Measurements from ENCODE around the gene DLX1. TPM values are rescaled to one million over a fixed set of nuclear protein-coding genes. Genes with fewer than 3 reads are reported as not detected.

The DLX1 gene
- total RNA-seq (1 to 10 TPM in 1 of 9 donors, under 1 TPM in 3, not detected in 5; 0.11 to 1.3 (median 0.40) TPM), polyA plus RNA-seq (1 to 10 TPM in 1 of 3 donors, under 1 TPM in 2; 0.47 to 1.4 (median 0.64) TPM)
- long read RNA-seq, donor 1: 0 reads
- long read RNA-seq, donor 2: 0 reads
- long read RNA-seq, donor 3, partial matches to known transcripts: 0 of 1 reads
- long read RNA-seq, donor 3, other reads (novel, unspliced or antisense): 0 of 1 reads
- long read RNA-seq, donor 4: 0 reads
- long read RNA-seq, donor 5: 0 reads
- long read RNA-seq, donor 6, partial matches to known transcripts: 0 of 1 reads
- long read RNA-seq, donor 6, other reads (novel, unspliced or antisense): 0 of 1 reads
- long read RNA-seq, donor 7: 0 reads
- long read RNA-seq, donor 8: 0 reads
- long read RNA-seq, donor 9: 0 reads
- long read RNA-seq, donor 10: 0 reads

GRCh38 chr2:172085460-172086159, at the start of gene DLX1:
Gene DLX1 (plus strand): TSS chr2:172085507. CDS start chr2:172085678, 171 bp downstream.
- H3K9me3 ChIP-seq (replicated peaks in 1 of 3): no peaks in the 10 kb centered on the region
- H3K4me1 ChIP-seq (replicated peaks in 1 of 2): peaks cover 16 to 33% of the 10 kb centered on the region in 2 donors
- DNase-seq: no peak
- intact Hi-C loops (cut with DNase I): no loop called here
- TF ChIP-seq, protein P1, sequence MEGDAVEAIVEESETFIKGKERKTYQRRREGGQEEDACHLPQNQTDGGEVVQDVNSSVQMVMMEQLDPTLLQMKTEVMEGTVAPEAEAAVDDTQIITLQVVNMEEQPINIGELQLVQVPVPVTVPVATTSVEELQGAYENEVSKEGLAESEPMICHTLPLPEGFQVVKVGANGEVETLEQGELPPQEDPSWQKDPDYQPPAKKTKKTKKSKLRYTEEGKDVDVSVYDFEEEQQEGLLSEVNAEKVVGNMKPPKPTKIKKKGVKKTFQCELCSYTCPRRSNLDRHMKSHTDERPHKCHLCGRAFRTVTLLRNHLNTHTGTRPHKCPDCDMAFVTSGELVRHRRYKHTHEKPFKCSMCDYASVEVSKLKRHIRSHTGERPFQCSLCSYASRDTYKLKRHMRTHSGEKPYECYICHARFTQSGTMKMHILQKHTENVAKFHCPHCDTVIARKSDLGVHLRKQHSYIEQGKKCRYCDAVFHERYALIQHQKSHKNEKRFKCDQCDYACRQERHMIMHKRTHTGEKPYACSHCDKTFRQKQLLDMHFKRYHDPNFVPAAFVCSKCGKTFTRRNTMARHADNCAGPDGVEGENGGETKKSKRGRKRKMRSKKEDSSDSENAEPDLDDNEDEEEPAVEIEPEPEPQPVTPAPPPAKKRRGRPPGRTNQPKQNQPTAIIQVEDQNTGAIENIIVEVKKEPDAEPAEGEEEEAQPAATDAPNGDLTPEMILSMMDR (IDR thresholded peaks at IDR 0.05): no peak
- no peak for TF ChIP-seq POLR2A (IDR thresholded peaks at IDR 0.05)
- H3K27ac ChIP-seq: peak within 1 kb of the TSS in 1 of 5 donors; percentile 55
- H3K4me3 ChIP-seq: peak within 1 kb of the TSS in 2 of 4 donors; percentile 27 to 43
- peaks cover 97% of the 10 kb centered on the region for H3K27me3 ChIP-seq
- H3K36me3 ChIP-seq (replicated peaks in 1 of 2): no peaks in the 10 kb centered on the region
- WGBS, 4 donors: 5 to 7% (median 6%) methylated on average over 20 to 34 of the region's 34 CpGs

- intact Hi-C loops (cut with DNase I): no loop called here
- no peaks in the 10 kb centered on the region for H3K9me3 ChIP-seq (replicated peaks in 1 of 3)
- WGBS, 4 donors: 87 to 93% (median 92%) methylated on average over 3 of the region's 3 CpGs
Observed at GRCh38 chr2:172038121-172038520, 47.2 kb upstream of the DLX1 start.

GRCh38 chr2:172038604-172039003, 46.7 kb upstream of the DLX1 start:
- Histone ChIP-seq H3K36me3 (replicated peaks in 1 of 2) (no peaks in the 10 kb centered on the region), H3K9me3 (replicated peaks in 1 of 3) (no peaks in the 10 kb centered on the region), H3K4me3 (no peak overlapping the region), H3K27me3 (no peaks in the 10 kb centered on the region), H3K27ac (no peak overlapping the region), H3K4me1 (replicated peaks in 1 of 2) (no peaks in the 10 kb centered on the region)
- TF ChIP-seq POLR2A (IDR thresholded peaks at IDR 0.05): no peak
- TF ChIP-seq, protein P1 (IDR thresholded peaks at IDR 0.05): no peak
- intact Hi-C loops (cut with DNase I): no loop called here
- WGBS, 4 donors: 71 to 98% (median 86%) methylated on average over 2 of the region's 2 CpGs
- DNase-seq: no peak

More at GRCh38 chr2:172038121-172038520, 47.2 kb upstream of the DLX1 start:
- TF ChIP-seq, protein P1 (IDR thresholded peaks at IDR 0.05): no peak
- no peak for TF ChIP-seq POLR2A (IDR thresholded peaks at IDR 0.05)
- Histone ChIP-seq H3K27me3 (no peaks in the 10 kb centered on the region), H3K36me3 (replicated peaks in 1 of 2) (no peaks in the 10 kb centered on the region), H3K27ac (no peak overlapping the region), H3K4me3 (no peak overlapping the region), H3K4me1 (replicated peaks in 1 of 2) (no peaks in the 10 kb centered on the region)
- DNase-seq: no peak

- no peaks in the 10 kb centered on the region for H3K27me3 ChIP-seq
- TF ChIP-seq, protein P1 (IDR thresholded peaks at IDR 0.05): no peak
- TF ChIP-seq POLR2A (IDR thresholded peaks at IDR 0.05): no peak
- DNase-seq: no peak
- no peak overlapping the region for H3K27ac ChIP-seq
- no peaks in the 10 kb centered on the region for H3K4me1 ChIP-seq (replicated peaks in 1 of 2)
- H3K9me3 ChIP-seq (replicated peaks in 1 of 3): no peaks in the 10 kb centered on the region
- 76 to 85% (median 82%) methylated on average over 3 of the region's 3 CpGs for WGBS, 4 donors
- no peak overlapping the region for H3K4me3 ChIP-seq
- H3K36me3 ChIP-seq (replicated peaks in 1 of 2): no peaks in the 10 kb centered on the region
- intact Hi-C loops (cut with DNase I): no loop called here
Observed at GRCh38 chr2:172039011-172039704, 46.1 kb upstream of the DLX1 start.
